IPS DF 6.9 (cell line): Measurements from ENCODE around the gene ILKAP.

Experiments
- DNase-seq: peaks from one replicate; pipeline ENCODE4 v3.0.0-alpha.2; 2013; ENCODE audit warnings: low read depth, low spot score
- H3K27ac ChIP-seq: one replicate; pipeline ENCODE4 v1.5.1; 2013; ENCODE audit warnings: low read length, control low read depth
- H3K27me3 ChIP-seq: 2 replicates; pipeline ENCODE4 v1.6.1; 2013; ENCODE audit warnings: mild to moderate bottlenecking, low read length; ENCODE audit not compliant: control insufficient read depth, insufficient read depth
- H3K36me3 ChIP-seq: 2 replicates; pipeline ENCODE4 v1.6.1; 2013; ENCODE audit warnings: low read length; ENCODE audit not compliant: control insufficient read depth, insufficient read depth
- H3K4me1 ChIP-seq: 2 replicates; pipeline ENCODE4 v1.6.1; 2013; ENCODE audit warnings: low read length; ENCODE audit not compliant: control insufficient read depth, insufficient read depth
- H3K4me3 ChIP-seq: 2 replicates; pipeline ENCODE4 v1.5.1; 2013; ENCODE audit warnings: mild to moderate bottlenecking, low read length
- H3K9me3 ChIP-seq: 2 replicates; pipeline ENCODE4 v1.6.1; 2013; ENCODE audit warnings: low read length, inconsistent platforms; ENCODE audit not compliant: control insufficient read depth, insufficient read depth
- WGBS: extraction: QIAGEN DNeasy Blood & Tissue Kit; methylation state at CpG from one replicate; pipeline ENCODE4 v1.1.7; 2013; ENCODE audit warnings: mixed read lengths, missing lambda C conversion rate; ENCODE audit not compliant: insufficient read length, insufficient coverage; 5-methylcytosine and 5-hydroxymethylcytosine counted together

ILKAP gene

DNA sequence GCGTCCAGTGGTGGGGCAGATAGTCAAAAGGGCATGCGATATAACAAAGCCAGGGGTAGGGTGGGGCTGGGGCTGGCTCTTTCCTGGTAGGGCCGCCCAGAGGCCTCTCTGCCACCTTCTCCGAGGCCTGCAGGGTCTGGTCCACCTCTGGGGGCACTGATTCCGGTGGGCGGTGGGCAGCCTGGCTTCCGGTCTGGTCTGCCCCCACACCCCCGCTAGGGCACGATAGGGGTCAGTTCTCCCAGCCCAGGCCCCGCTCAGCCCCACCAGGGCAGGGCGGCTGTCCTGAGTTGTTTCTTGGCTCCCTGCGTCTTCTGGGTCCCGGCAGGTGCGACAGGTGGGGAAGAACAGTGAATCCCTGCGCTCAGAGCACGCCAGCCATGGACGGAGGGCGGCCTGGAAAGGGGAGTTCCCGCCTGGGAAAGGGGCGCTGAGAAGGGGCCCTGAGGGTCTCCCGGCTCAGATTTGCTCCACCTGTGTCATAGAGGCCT lies 45.4 kb downstream of the ILKAP start:
- no CpG with 5 or more reads among the region's 21 CpGs for WGBS
- H3K27me3 ChIP-seq = peaks cover 9% of the 10 kb centered on the region
- H3K4me3 ChIP-seq = peak overlapping the region; percentile 82; the same call in 1 of the 2 replicates

DNA sequence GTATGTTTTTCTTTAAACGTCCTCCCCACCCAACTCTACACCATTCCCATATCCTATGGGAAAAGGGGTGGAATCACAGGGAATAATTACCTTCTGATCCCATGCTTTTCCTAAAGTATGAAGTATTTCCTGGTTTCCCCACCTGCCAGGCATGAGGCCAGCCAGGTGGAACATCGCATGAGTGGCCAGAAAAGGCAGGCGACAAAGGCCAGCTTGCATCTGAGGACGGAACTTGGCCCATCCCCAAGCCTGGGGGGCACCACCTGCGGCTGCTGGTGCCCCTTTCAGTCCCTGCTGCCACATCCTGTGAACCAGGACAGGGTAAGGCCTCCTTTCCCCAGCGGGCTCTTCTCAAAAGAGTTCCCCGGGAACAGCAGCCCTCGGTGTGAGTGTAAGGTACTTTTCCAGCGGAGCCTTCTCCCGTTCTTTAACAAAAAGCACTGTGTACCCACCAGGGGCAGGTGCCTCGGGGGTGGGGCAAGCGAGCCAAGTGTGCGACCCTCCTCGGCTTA lies 45.9 kb downstream of the ILKAP start:
- Histone ChIP-seq H3K9me3 (no peaks in the 10 kb centered on the region), H3K27me3 (peaks cover 5% of the 10 kb centered on the region), H3K4me3 (no peak overlapping the region; the same call in 1 of the 2 replicates), H3K27ac (no peak overlapping the region), H3K36me3 (no peaks in the 10 kb centered on the region; the same call in 1 of the 2 replicates), H3K4me1 (peaks cover 2% of the 10 kb centered on the region; the same call in 1 of the 2 replicates)
- WGBS = no CpG with 5 or more reads among the region's 14 CpGs
- no peak for DNase-seq

More for the DNA sequence above, 45.4 kb downstream of the ILKAP start:
- no peak overlapping the region for H3K27ac ChIP-seq
- H3K4me1 ChIP-seq = peaks cover 3% of the 10 kb centered on the region; the same call in 1 of the 2 replicates
- no peaks in the 10 kb centered on the region for H3K9me3 ChIP-seq
- no peaks in the 10 kb centered on the region; the same call in 1 of the 2 replicates for H3K36me3 ChIP-seq
- no peak for DNase-seq

DNA sequence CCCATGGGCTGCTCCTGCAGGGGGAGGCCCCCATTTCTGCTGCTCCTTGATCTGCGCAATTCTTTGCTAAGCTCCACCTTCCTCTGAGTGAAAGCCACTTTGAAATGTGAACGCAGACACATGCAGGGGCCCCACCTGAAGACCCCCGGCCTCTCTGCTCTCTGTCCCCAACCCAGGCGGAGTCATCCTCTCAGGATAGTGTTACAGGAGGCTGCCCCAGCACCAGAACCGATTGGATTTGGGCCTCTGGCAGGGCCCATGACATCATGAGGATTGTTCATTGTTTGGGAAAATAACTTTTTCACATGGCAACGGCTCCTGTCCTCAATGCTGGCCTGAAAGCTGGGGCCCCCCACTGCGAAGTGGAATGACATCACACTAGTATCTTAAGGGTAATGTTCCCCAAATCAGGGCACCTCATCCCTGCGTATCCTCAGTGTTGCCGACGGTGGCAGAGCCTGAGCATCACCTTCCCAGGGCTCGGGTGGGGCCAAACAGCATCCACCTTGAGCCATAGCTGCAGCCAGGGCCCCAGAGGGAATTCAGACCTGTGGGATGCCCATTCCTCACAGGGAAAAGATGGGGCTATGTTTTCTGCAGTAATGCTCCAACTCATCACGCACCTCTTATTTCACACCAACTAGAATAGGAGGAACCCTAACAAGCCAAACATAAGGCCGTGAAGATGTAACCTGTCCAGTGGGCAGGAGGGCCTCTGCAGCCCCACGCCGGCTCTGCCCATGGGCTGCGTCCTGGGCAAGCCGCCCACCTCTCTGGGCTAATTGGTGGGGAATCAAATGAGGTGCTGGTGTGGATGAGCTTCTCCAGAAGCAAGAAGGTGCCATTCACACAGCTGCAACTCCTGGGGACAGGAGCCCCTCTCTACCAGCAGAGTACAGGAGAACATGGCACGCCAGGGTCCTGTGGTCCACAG lies 47.5 kb downstream of the ILKAP start:
- no peak overlapping the region for H3K27ac ChIP-seq
- H3K9me3 ChIP-seq = no peaks in the 10 kb centered on the region
- WGBS = no CpG with 5 or more reads among the region's 18 CpGs
- H3K27me3 ChIP-seq = peaks cover 5% of the 10 kb centered on the region
- peaks cover 6% of the 10 kb centered on the region for H3K4me1 ChIP-seq
- DNase-seq = no peak
- H3K4me3 ChIP-seq = no peak overlapping the region
- H3K36me3 ChIP-seq = no peaks in the 10 kb centered on the region; the same call in 1 of the 2 replicates

DNA sequence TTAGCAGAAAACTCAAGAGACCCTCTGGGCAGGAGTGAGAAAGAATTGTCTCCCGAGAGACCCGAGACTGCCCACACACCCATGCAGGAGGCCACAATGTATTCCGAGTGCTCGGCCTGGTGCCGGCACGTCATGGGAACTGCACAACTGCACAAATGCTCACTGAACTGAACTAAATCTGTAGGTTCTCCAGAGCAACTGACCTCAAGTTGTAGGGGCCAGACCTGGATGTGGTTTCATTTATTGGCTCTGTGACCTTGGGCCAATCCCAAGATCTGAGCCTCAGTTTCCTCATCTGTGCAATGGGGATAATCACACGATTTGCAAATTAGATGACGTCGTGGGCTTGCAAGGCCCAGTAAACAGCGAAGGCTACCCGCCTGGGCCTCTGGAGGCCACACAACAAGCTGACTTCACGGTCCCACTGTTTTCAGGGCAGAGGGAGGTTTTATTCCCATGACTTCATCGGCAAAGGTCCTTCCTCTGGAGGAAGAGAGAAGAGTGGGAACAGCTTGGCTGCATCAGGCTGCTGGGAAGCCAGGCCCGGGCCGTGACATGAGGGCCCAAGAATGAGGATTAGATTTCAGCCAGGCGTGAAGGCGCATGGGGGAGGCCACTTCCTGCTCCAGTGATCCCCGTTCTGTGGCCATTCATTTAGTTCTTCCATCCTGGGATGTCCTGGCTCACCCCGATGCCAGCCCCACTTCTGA lies 48.3 kb downstream of the ILKAP start:
- Histone ChIP-seq H3K9me3 (no peaks in the 10 kb centered on the region), H3K4me1 (peaks cover 6% of the 10 kb centered on the region), H3K4me3 (no peak overlapping the region), H3K27ac (no peak overlapping the region), H3K27me3 (peaks cover 5% of the 10 kb centered on the region), H3K36me3 (no peaks in the 10 kb centered on the region; the same call in 1 of the 2 replicates)
- no CpG with 5 or more reads among the region's 19 CpGs for WGBS
- no peak for DNase-seq

DNA sequence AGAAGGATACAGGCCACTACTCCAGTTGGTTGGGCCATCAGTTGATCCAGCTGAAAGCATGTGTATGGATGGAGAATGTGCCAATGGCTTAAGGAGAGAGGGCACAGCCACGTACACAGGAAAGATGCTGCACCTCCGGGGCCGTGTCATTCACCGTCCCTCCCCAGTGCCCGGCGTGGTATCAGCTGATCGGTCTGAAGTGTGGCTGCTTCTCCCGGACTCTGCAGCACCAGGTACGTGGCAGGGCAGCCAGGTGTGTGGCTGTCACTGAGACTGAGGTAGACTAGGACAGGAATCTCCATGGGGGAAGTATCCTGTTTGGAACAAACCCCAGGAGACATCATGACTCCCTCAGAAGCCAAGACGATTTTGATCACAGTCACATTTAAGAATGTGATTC lies 48.9 kb downstream of the ILKAP start:
- Histone ChIP-seq H3K36me3 (no peaks in the 10 kb centered on the region; the same call in 1 of the 2 replicates), H3K27ac (no peak overlapping the region), H3K4me3 (no peak overlapping the region), H3K27me3 (peaks cover 4% of the 10 kb centered on the region), H3K4me1 (peaks cover 6% of the 10 kb centered on the region), H3K9me3 (no peaks in the 10 kb centered on the region)
- WGBS = no CpG with 5 or more reads among the region's 10 CpGs
- no peak for DNase-seq

DNA sequence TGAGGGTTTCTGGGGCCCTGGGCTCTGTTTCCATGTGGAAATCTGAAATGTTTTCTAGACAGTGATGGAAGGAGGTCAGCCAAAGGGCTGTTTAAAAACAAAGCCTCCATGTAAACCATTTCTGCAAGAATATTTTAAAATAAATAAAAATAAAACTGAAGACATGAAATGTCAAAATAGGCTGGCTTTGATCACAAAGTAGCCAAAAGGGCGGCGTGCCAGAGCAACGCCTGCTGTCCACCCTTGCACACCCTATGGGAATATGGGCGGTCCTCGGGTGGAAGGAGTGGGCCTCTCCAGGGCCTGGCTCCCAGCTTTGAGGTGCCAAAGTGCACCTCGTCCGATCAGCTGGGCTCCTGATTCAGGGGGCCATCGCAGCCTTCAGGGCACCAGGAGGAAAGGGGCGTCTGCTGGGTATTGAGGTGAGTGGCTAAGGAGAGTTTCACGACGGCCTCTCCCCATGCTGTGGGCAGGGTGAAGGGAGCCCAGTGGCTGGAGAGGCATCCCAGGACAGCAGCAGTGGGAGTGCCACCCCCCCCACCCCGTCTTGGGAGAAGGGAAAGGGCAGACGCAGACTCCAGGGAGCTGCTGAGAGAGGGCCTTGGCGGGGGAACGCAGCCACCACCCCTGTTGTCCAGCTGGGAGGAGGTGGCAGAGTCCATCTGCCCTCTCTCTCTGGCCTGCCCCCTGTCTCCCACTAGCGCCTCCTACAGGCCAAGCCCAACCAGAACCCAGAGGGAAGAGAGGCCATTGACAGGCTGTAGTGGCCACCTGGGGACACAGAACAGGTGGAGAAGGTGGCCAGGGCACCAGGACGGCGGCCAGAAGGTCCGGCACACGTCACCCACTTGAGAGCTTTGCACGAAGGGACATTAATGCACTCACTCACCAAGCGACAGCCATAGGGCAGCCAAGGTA lies 50.5 kb downstream of the ILKAP start:
- no peaks in the 10 kb centered on the region for H3K9me3 ChIP-seq
- H3K4me1 ChIP-seq = peaks cover 4% of the 10 kb centered on the region
- WGBS = no CpG with 5 or more reads among the region's 22 CpGs
- H3K27me3 ChIP-seq = no peaks in the 10 kb centered on the region; the same call in 1 of the 2 replicates
- DNase-seq = no peak
- H3K36me3 ChIP-seq = no peaks in the 10 kb centered on the region; the same call in 1 of the 2 replicates
- no peak overlapping the region for H3K4me3 ChIP-seq
- H3K27ac ChIP-seq = no peak overlapping the region

DNA sequence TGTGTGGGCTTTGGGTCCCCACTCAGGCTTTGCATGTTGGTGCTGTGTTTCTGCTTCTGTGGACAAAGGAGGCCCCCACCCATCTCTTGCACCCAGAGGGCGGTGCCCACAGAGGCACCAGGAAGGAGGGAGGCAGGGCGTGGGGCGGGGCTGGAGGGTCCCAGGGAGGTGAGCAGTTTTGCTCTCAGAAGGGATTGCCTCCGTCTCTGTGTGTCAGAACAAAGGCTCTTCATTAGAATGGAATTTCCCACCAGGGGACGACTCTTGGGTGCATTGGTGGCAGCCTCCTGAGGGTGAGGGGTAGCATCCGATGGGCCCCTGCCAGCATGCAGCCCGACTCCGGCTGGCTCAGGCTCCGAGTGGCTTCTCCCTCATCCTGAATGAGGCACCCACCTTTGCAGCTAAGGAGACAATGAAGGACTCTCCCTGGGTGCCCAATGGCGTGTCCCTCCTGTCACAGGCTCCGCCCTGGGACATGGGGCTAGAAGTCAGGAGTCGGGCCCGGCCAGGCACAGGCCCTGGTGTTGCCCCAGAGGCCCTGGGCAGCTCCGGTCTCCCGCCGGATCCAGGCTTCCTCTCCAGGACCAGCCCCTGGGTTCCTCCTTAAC lies 51.8 kb downstream of the ILKAP start:
- no peak for DNase-seq
- WGBS = no CpG with 5 or more reads among the region's 16 CpGs
- H3K4me3 ChIP-seq = no peak overlapping the region
- H3K9me3 ChIP-seq = no peaks in the 10 kb centered on the region
- H3K27ac ChIP-seq = no peak overlapping the region
- peaks cover 4% of the 10 kb centered on the region for H3K4me1 ChIP-seq
- no peaks in the 10 kb centered on the region for H3K36me3 ChIP-seq
- H3K27me3 ChIP-seq = no peaks in the 10 kb centered on the region

DNA sequence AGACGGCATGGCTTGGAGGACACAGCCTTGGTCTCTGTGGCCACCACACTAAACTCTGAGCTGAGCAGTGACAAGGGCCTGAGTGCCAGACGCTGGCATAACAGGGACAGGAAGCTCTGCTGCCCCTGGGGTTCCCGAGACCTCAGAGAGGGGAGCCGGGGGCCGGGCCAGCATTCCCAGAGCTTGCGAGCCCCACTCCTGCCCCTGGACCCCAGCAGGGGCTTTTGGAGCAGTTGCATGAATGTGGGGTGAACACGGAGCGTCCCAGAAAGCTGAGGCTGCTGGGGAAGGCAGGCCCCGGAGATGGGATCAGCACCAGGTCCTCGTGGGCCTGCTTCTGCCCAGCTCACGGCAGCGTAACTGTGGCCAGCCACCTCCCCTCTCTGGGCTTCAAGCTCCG lies 52.3 kb downstream of the ILKAP start:
- H3K4me1 ChIP-seq = peaks cover 4% of the 10 kb centered on the region
- no peaks in the 10 kb centered on the region for H3K36me3 ChIP-seq
- H3K27ac ChIP-seq = no peak overlapping the region
- WGBS = no CpG with 5 or more reads among the region's 13 CpGs
- H3K4me3 ChIP-seq = no peak overlapping the region
- H3K27me3 ChIP-seq = no peaks in the 10 kb centered on the region
- H3K9me3 ChIP-seq = no peaks in the 10 kb centered on the region
- no peak for DNase-seq

DNA sequence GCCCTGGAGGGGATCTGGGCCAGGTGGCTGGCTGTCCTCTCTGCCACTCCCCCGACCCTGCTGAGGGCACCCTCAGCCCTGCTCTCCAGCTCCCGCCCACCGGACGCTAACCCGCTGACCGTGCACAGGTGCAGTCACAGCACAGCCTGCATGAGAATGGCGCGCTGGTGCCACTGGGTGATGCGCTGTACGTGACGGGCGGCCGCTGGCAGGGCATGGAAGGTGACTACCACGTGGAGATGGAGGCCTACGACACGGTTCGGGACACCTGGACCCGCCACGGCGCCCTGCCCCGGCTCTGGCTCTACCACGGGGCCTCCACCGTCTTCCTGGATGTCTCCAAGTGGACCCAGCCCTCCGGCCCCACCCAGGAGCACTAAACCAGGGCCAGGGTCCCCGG lies 52.8 kb downstream of the ILKAP start:
- Histone ChIP-seq H3K27me3 (no peaks in the 10 kb centered on the region), H3K4me1 (peaks cover 4% of the 10 kb centered on the region), H3K27ac (no peak overlapping the region), H3K4me3 (no peak overlapping the region), H3K9me3 (no peaks in the 10 kb centered on the region), H3K36me3 (no peaks in the 10 kb centered on the region)
- no peak for DNase-seq
- no CpG with 5 or more reads among the region's 25 CpGs for WGBS
